HepG2 (cell line): ENCODE measurements around the gene DLG5. TPM values are rescaled to one million over a fixed set of nuclear protein-coding genes. Genes with fewer than 3 reads are reported as not detected.

ENCODE experiments used
- ARID5B ChIP-seq: IDR thresholded peaks from 2 replicates; pipeline ENCODE4 v1.4.0; 2020; ENCODE audit warnings: mild to moderate bottlenecking, missing genetic modification reagents
- BCL6 ChIP-seq: IDR thresholded peaks from 2 replicates; pipeline ENCODE4 v1.6.1; 2016; ENCODE audit warnings: missing genetic modification reagents, missing compliant biosample characterization
- CEBPB ChIP-seq: IDR thresholded peaks from 2 replicates; pipeline ENCODE4 v1.6.1; 2011; ENCODE audit warnings: low read depth, low read length, improper control_type of control experiment, borderline replicate concordance
- KDM4B ChIP-seq: sonication (generic); formaldehyde crosslinking; IDR thresholded peaks from 2 replicates; pipeline ENCODE4 v1.4.0; 2020; ENCODE audit warnings: missing genetic modification reagents
- KLF12 ChIP-seq: sonication (generic); formaldehyde crosslinking; IDR thresholded peaks from 2 replicates; pipeline ENCODE4 v1.4.0; 2020; ENCODE audit warnings: missing genetic modification reagents, borderline replicate concordance
- MLX ChIP-seq: IDR thresholded peaks from 2 replicates; pipeline ENCODE4 v1.6.1; 2016
- PHF21A ChIP-seq: sonication (generic); formaldehyde crosslinking; IDR thresholded peaks from 2 replicates; pipeline ENCODE4 v1.5.0; 2020; ENCODE audit warnings: mild to moderate bottlenecking, missing genetic modification reagents
- RARA ChIP-seq: IDR thresholded peaks from 2 replicates; pipeline ENCODE4 v1.6.1; 2016; ENCODE audit warnings: missing genetic modification reagents, missing compliant biosample characterization
- SP5 ChIP-seq: IDR thresholded peaks from 2 replicates; pipeline ENCODE4 v1.6.1; 2016; ENCODE audit warnings: low read depth, borderline replicate concordance
- TRIM24 ChIP-seq: sonication (generic); formaldehyde crosslinking; IDR thresholded peaks from 2 replicates; pipeline ENCODE4 v1.8.0; 2022; ENCODE audit warnings: mild to moderate bottlenecking, missing genetic modification reagents
- ZBTB4 ChIP-seq: sonication (generic); formaldehyde crosslinking; IDR thresholded peaks from 2 replicates; pipeline ENCODE4 v1.4.0; 2020; ENCODE audit warnings: missing genetic modification reagents, mild to moderate bottlenecking, borderline replicate concordance
- ZGPAT ChIP-seq: IDR thresholded peaks from 2 replicates; pipeline ENCODE4 v1.6.1; 2016; ENCODE audit warnings: mild to moderate bottlenecking
- ZNF350 ChIP-seq: sonication (generic); formaldehyde crosslinking; IDR thresholded peaks from 2 replicates; pipeline ENCODE4 v1.4.0; 2020; ENCODE audit warnings: mild to moderate bottlenecking, low read depth, missing genetic modification reagents, borderline replicate concordance
- polyA plus RNA-seq, 8 experiments: library from polyadenylated mRNA; depleted of rRNA in 3 of 8; stranded (reverse) in 7 of 8; unstranded in 1 of 8; fragments of >200 nt; fragmentation: Illumina TruSeq in 4 of 8; extraction: Trizol in 4 of 8; gene quantifications; 2 replicates each; pipeline versions ENCODE4 v1.2.1 to v1.2.3, GENCODE V29; 2011 to 2016; ENCODE audit warnings: low read depth in 4 of 8, missing spikeins in 1 of 8, mixed read lengths in 1 of 8; ENCODE audit not compliant: insufficient read depth in 1 of 8
- total RNA-seq, 5 experiments: library from RNA; depleted of rRNA; stranded (reverse); fragments of >200 nt; fragmentation: Illumina TruSeq; extraction: Trizol; gene quantifications; 2 replicates each; pipeline ENCODE4 v1.2.3, GENCODE V29; 2016; ENCODE audit warnings: low read depth in 1 of 5
- TF ChIP-seq, protein P1 (sequence below): sonication (generic); formaldehyde crosslinking; IDR thresholded peaks from 2 replicates; pipeline ENCODE4 v1.5.1; 2020; ENCODE audit warnings: mild to moderate bottlenecking, missing genetic modification reagents, borderline replicate concordance

Gene DLG5
- total and polyA plus RNA-seq, 2 of the 13 experiments (the other 11 are each of a cell fraction or from before 2014, with no cell fraction given), result 15.5 to 18.2 TPM

GRCh38 chr10:77911535-77912123 lies 14.9 kb downstream of the DLG5 start (continued):
- TF ChIP-seq MLX (CRISPR knock-in tag), result no peak
- TF ChIP-seq, protein P1, sequence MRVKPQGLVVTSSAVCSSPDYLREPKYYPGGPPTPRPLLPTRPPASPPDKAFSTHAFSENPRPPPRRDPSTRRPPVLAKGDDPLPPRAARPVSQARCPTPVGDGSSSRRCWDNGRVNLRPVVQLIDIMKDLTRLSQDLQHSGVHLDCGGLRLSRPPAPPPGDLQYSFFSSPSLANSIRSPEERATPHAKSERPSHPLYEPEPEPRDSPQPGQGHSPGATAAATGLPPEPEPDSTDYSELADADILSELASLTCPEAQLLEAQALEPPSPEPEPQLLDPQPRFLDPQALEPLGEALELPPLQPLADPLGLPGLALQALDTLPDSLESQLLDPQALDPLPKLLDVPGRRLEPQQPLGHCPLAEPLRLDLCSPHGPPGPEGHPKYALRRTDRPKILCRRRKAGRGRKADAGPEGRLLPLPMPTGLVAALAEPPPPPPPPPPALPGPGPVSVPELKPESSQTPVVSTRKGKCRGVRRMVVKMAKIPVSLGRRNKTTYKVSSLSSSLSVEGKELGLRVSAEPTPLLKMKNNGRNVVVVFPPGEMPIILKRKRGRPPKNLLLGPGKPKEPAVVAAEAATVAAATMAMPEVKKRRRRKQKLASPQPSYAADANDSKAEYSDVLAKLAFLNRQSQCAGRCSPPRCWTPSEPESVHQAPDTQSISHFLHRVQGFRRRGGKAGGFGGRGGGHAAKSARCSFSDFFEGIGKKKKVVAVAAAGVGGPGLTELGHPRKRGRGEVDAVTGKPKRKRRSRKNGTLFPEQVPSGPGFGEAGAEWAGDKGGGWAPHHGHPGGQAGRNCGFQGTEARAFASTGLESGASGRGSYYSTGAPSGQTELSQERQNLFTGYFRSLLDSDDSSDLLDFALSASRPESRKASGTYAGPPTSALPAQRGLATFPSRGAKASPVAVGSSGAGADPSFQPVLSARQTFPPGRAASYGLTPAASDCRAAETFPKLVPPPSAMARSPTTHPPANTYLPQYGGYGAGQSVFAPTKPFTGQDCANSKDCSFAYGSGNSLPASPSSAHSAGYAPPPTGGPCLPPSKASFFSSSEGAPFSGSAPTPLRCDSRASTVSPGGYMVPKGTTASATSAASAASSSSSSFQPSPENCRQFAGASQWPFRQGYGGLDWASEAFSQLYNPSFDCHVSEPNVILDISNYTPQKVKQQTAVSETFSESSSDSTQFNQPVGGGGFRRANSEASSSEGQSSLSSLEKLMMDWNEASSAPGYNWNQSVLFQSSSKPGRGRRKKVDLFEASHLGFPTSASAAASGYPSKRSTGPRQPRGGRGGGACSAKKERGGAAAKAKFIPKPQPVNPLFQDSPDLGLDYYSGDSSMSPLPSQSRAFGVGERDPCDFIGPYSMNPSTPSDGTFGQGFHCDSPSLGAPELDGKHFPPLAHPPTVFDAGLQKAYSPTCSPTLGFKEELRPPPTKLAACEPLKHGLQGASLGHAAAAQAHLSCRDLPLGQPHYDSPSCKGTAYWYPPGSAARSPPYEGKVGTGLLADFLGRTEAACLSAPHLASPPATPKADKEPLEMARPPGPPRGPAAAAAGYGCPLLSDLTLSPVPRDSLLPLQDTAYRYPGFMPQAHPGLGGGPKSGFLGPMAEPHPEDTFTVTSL (CRISPR knock-in tag), result no peak
- peak; percentile 69 for TF ChIP-seq BCL6 (CRISPR knock-in tag)
- peak; percentile 71 for TF ChIP-seq PHF21A (CRISPR knock-in tag)
- peak; percentile 75 for TF ChIP-seq ZGPAT
- TF ChIP-seq ARID5B (CRISPR knock-in tag), result peak; percentile 81
- TF ChIP-seq ZNF350 (CRISPR knock-in tag), result no peak; the same call in 1 of the 2 replicates
- peak; percentile 70 for TF ChIP-seq RARA (CRISPR knock-in tag)
- peak; percentile 62; the same call in 1 of the 2 replicates for TF ChIP-seq CEBPB
- 0 out of 2 replicates have a peak, but pooled peaks have one; percentile 19 for TF ChIP-seq KDM4B (CRISPR knock-in tag)
- peak; percentile 46; the same call in 1 of the 2 replicates for TF ChIP-seq ZBTB4
- TF ChIP-seq TRIM24, result no peak
- 0 out of 2 replicates have a peak, but pooled peaks have one; percentile 26 for TF ChIP-seq SP5 (CRISPR knock-in tag)
- TF ChIP-seq KLF12 (CRISPR knock-in tag), result 0 out of 2 replicates have a peak, but pooled peaks have one; percentile 50
